Endothelial cell (in vitro differentiated cells): ENCODE measurements around the gene VWA5A. TPM values are rescaled to one million over a fixed set of nuclear protein-coding genes. Genes with fewer than 3 reads are reported as not detected.
"Not testable (repeated sequence)": the region's sequence is repeated elsewhere in the genome, so short reads cannot be mapped to it uniquely, and the experiment has no call there.

ENCODE experiments used
- DNase-seq: peaks from one replicate; pipeline ENCODE4 v3.0.0; 2021; ENCODE audit warnings: low spot score
- H3K27ac Mint-ChIP-seq: one replicate; pipeline ENCODE4 v1.8.0; 2021; ENCODE audit warnings: mixed read lengths, inconsistent platforms; ENCODE audit not compliant: unreplicated experiment
- H3K27me3 Mint-ChIP-seq: one replicate; pipeline ENCODE4 v1.8.0; 2021; ENCODE audit warnings: mild to moderate bottlenecking, moderate library complexity, mixed read lengths, inconsistent platforms; ENCODE audit not compliant: unreplicated experiment
- H3K36me3 Mint-ChIP-seq: one replicate; pipeline ENCODE4 v1.8.0; 2021; ENCODE audit warnings: mild to moderate bottlenecking, low read depth, mixed read lengths, inconsistent platforms; ENCODE audit not compliant: unreplicated experiment
- H3K4me1 Mint-ChIP-seq: one replicate; pipeline ENCODE4 v1.8.0; 2021; ENCODE audit warnings: mild to moderate bottlenecking, mixed read lengths, inconsistent platforms; ENCODE audit not compliant: unreplicated experiment
- H3K4me3 Mint-ChIP-seq: one replicate; pipeline ENCODE4 v1.8.0; 2021; ENCODE audit warnings: mild to moderate bottlenecking, mixed read lengths, inconsistent platforms; ENCODE audit not compliant: unreplicated experiment
- H3K9me3 Mint-ChIP-seq: one replicate; pipeline ENCODE4 v1.8.0; 2021; ENCODE audit warnings: mixed read lengths, inconsistent platforms; ENCODE audit not compliant: unreplicated experiment
- CTCF ChIP-seq: fragments of 200-600 bp; sonication (generic); IDR thresholded peaks from one replicate; pipeline ENCODE4 v1.5.0; 2021; ENCODE audit warnings: antibody characterized with exemption; ENCODE audit not compliant: unreplicated experiment
- total RNA-seq: library from RNA; stranded (reverse); fragmentation: NEBNext Ultra II Directional; extraction: Animal tissue kit (Norgen Biotek cat#: 25700); gene quantifications from one replicate; pipeline ENCODE4 v1.2.1, GENCODE V29; 2021; ENCODE audit not compliant: unreplicated experiment

Gene VWA5A
- total RNA-seq, 1 donor from 2014 or later = 64.5 TPM

- Mint-ChIP-seq H3K36me3 (peaks cover 3% of the 10 kb centered on the region), H3K4me3 (no peak overlapping the region), H3K27me3 (peaks cover 3% of the 10 kb centered on the region), H3K4me1 (no peaks in the 10 kb centered on the region), H3K27ac (no peak overlapping the region), H3K9me3 (no peaks in the 10 kb centered on the region)
- DNase-seq = no peak
- TF ChIP-seq CTCF = no peak
These were observed 52.6 kb downstream of the VWA5A start for GRCh38 chr11:124167826-124168231.

GRCh38 chr11:124168796-124169195, 53.5 kb downstream of the VWA5A start:
- no peak for DNase-seq

GRCh38 chr11:124170315-124170714, 55.1 kb downstream of the VWA5A start:
- not testable (repeated sequence) for H3K9me3 Mint-ChIP-seq, DNase-seq, H3K27me3 Mint-ChIP-seq, H3K4me1 Mint-ChIP-seq, H3K36me3 Mint-ChIP-seq, H3K4me3 Mint-ChIP-seq, H3K27ac Mint-ChIP-seq

More at GRCh38 chr11:124168796-124169195, 53.5 kb downstream of the VWA5A start:
- H3K9me3 Mint-ChIP-seq = no peaks in the 10 kb centered on the region
- H3K27ac Mint-ChIP-seq = no peak overlapping the region
- no peak for TF ChIP-seq CTCF
- peaks cover 3% of the 10 kb centered on the region for H3K4me1 Mint-ChIP-seq
- H3K36me3 Mint-ChIP-seq = peaks cover 3% of the 10 kb centered on the region
- H3K4me3 Mint-ChIP-seq = peak overlapping the region; percentile 56
- H3K27me3 Mint-ChIP-seq = peaks cover 3% of the 10 kb centered on the region

- H3K27ac Mint-ChIP-seq = peak overlapping the region; percentile 26
- DNase-seq = peak; percentile 9
- peaks cover 2% of the 10 kb centered on the region for H3K27me3 Mint-ChIP-seq
These were observed 55.7 kb downstream of the VWA5A start for GRCh38 chr11:124170801-124171586.

GRCh38 chr11:124172101-124172500, 56.9 kb downstream of the VWA5A start:
- Mint-ChIP-seq H3K36me3 (peaks cover 3% of the 10 kb centered on the region), H3K27ac (no peak overlapping the region), H3K4me3 (no peak overlapping the region), H3K9me3 (no peaks in the 10 kb centered on the region), H3K4me1 (peaks cover 9% of the 10 kb centered on the region), H3K27me3 (peaks cover 2% of the 10 kb centered on the region)
- TF ChIP-seq CTCF = no peak
- DNase-seq = no peak

More at GRCh38 chr11:124170801-124171586, 55.7 kb downstream of the VWA5A start:
- H3K36me3 Mint-ChIP-seq = peaks cover 3% of the 10 kb centered on the region
- H3K4me3 Mint-ChIP-seq = peak overlapping the region; percentile 75
- no peaks in the 10 kb centered on the region for H3K9me3 Mint-ChIP-seq
- H3K4me1 Mint-ChIP-seq = peaks cover 9% of the 10 kb centered on the region
- TF ChIP-seq CTCF = no peak
